GM21515 (cell line): ENCODE results near the gene TMEM236.
"Not testable (repeated sequence)": the region's sequence is repeated elsewhere in the genome, so short reads cannot be mapped to it uniquely, and the experiment has no call there.

Experiments
- ATAC-seq: cut with Tn5 transposase; IDR thresholded peaks from one replicate; pipeline ENCODE4 v1.9.1; 2021; ENCODE audit not compliant: unreplicated experiment

The TMEM236 gene

GRCh38 chr10:17751781-17752445 lies at the start of gene TMEM236:
TSS of gene TMEM236 (plus strand) at chr10:17752201. CDS start at chr10:17752296, 95 bp downstream.
- no peak for ATAC-seq

- no peak for ATAC-seq
Measured at GRCh38 chr10:17703706-17704105, 48.3 kb upstream of the TMEM236 start.

GRCh38 chr10:17708821-17709220 lies 43.2 kb upstream of the TMEM236 start:
- ATAC-seq, result no peak

GRCh38 chr10:17709492-17709891 lies 42.5 kb upstream of the TMEM236 start:
- ATAC-seq, result no peak

GRCh38 chr10:17710181-17710580 lies 41.8 kb upstream of the TMEM236 start:
- ATAC-seq, result no peak

GRCh38 chr10:17712053-17712452 lies 39.9 kb upstream of the TMEM236 start:
- no peak for ATAC-seq

GRCh38 chr10:17712717-17713471 lies 39.1 kb upstream of the TMEM236 start:
- no peak for ATAC-seq

GRCh38 chr10:17713758-17714157 lies 38.2 kb upstream of the TMEM236 start:
- ATAC-seq, result no peak

GRCh38 chr10:17716161-17716560 lies 35.8 kb upstream of the TMEM236 start:
- ATAC-seq, result no peak

- ATAC-seq, result not testable (repeated sequence)
Measured at GRCh38 chr10:17722317-17723014, 29.5 kb upstream of the TMEM236 start.

GRCh38 chr10:17725703-17726102 lies 26.3 kb upstream of the TMEM236 start:
- ATAC-seq, result no peak

- no peak for ATAC-seq
Measured at GRCh38 chr10:17729630-17730029, 22.4 kb upstream of the TMEM236 start.

- ATAC-seq, result no peak
Measured at GRCh38 chr10:17730667-17731066, 21.3 kb upstream of the TMEM236 start.

- no peak for ATAC-seq
Measured at GRCh38 chr10:17731331-17732020, 20.5 kb upstream of the TMEM236 start.

- ATAC-seq, result no peak
Measured at GRCh38 chr10:17733620-17734019, 18.4 kb upstream of the TMEM236 start.

- ATAC-seq, result no peak
Measured at GRCh38 chr10:17734432-17735080, 17.4 kb upstream of the TMEM236 start.

- ATAC-seq, result no peak
Measured at GRCh38 chr10:17735166-17735941, 16.6 kb upstream of the TMEM236 start.

- ATAC-seq, result no peak
Measured at GRCh38 chr10:17736223-17736622, 15.8 kb upstream of the TMEM236 start.

GRCh38 chr10:17737027-17737965 lies 14.7 kb upstream of the TMEM236 start:
- ATAC-seq, result no peak
